Liver (tissue), 9 donors: ENCODE results near the gene USP15. TPM values are rescaled to one million over a fixed set of nuclear protein-coding genes. Genes with fewer than 3 reads are reported as not detected.

ENCODE experiments used
- DNase-seq: peaks from one replicate; pipeline ENCODE4 v3.0.0-alpha.2; 2017; ENCODE audit warnings: low spot score
- H3K27ac ChIP-seq, 2 donors: one replicate each; pipeline ENCODE4 v1.7.0; 2013; ENCODE audit warnings: inconsistent platforms in 2 of 2, low read length in 2 of 2, control low read depth in 1 of 2, low read depth in 1 of 2, mild to moderate bottlenecking in 1 of 2
- H3K27me3 ChIP-seq, 4 donors: one replicate each; pipeline versions ENCODE4 v1.6.1 to v1.7.0; 2013; ENCODE audit warnings: low read length in 3 of 4, inconsistent platforms in 1 of 4, mild to moderate bottlenecking in 1 of 4, moderate library complexity in 1 of 4; ENCODE audit not compliant: control insufficient read depth in 4 of 4, insufficient read depth in 4 of 4
- H3K36me3 ChIP-seq, 4 donors: one replicate each; pipeline versions ENCODE4 v1.6.1 to v1.7.0; 2013; ENCODE audit warnings: low read length in 3 of 4, mild to moderate bottlenecking in 3 of 4, low read depth in 1 of 4, moderate library complexity in 1 of 4; ENCODE audit not compliant: control insufficient read depth in 4 of 4, insufficient read depth in 3 of 4
- H3K4me1 ChIP-seq, 4 donors: one replicate each; pipeline versions ENCODE4 v1.6.1 to v1.7.0; 2013; ENCODE audit warnings: low read length in 3 of 4, mild to moderate bottlenecking in 3 of 4, moderate library complexity in 1 of 4; ENCODE audit not compliant: control insufficient read depth in 4 of 4, insufficient read depth in 4 of 4
- H3K4me3 ChIP-seq, 3 donors: one replicate each; pipeline versions ENCODE4 v1.6.1 to v1.7.0; 2013; ENCODE audit warnings: low read length in 3 of 3, control low read depth in 1 of 3, low read depth in 1 of 3, mild to moderate bottlenecking in 1 of 3
- H3K9ac ChIP-seq, 2 donors: one replicate each; pipeline ENCODE4 v1.7.0; 2013; ENCODE audit warnings: low read length in 2 of 2, mild to moderate bottlenecking in 2 of 2, moderate library complexity in 2 of 2, control low read depth in 1 of 2, low read depth in 1 of 2
- H3K9me3 ChIP-seq, 4 donors: one replicate each; pipeline versions ENCODE4 v1.6.1 to v1.7.0; 2013; ENCODE audit warnings: low read length in 3 of 4; ENCODE audit not compliant: control insufficient read depth in 4 of 4
- ATF3 ChIP-seq: IDR thresholded peaks from 2 replicates; pipeline ENCODE4 v1.6.1; 2016; ENCODE audit warnings: antibody characterized with exemption
- CTCF ChIP-seq: fragments of 150-350 bp; IDR thresholded peaks from 2 replicates; pipeline ENCODE4 v1.5.1; 2017; ENCODE audit warnings: improper control_type of control experiment, low read depth, low read length; ENCODE audit not compliant: missing input control
- EGR1 ChIP-seq, 2 donors: IDR thresholded peaks; 2 replicates each; pipeline ENCODE4 v1.6.1; 2016 to 2018; ENCODE audit warnings: antibody characterized with exemption in 2 of 2, low read depth in 2 of 2
- FOXA1 ChIP-seq: IDR thresholded peaks from 2 replicates; pipeline ENCODE4 v1.6.1; 2016; ENCODE audit warnings: antibody characterized with exemption
- FOXA2 ChIP-seq: IDR thresholded peaks from 2 replicates; pipeline ENCODE4 v1.6.1; 2016; ENCODE audit warnings: antibody characterized with exemption
- GABPA ChIP-seq, 2 donors: IDR thresholded peaks in 1 of 2; conservative IDR thresholded peaks in 1 of 2; 2 replicates each; pipeline ENCODE4 v1.6.1; 2016; ENCODE audit warnings: antibody characterized with exemption in 2 of 2, mild to moderate bottlenecking in 1 of 2, moderate library complexity in 1 of 2
- HNF4A ChIP-seq, 2 donors: conservative IDR thresholded peaks; 2 replicates each; pipeline ENCODE4 v1.6.1; 2016; ENCODE audit warnings: antibody characterized with exemption in 2 of 2, mild to moderate bottlenecking in 2 of 2
- HNF4G ChIP-seq: IDR thresholded peaks from 2 replicates; pipeline ENCODE4 v1.6.1; 2016; ENCODE audit warnings: antibody characterized with exemption
- JUND ChIP-seq, 2 donors: IDR thresholded peaks; 2 replicates each; pipeline ENCODE4 v1.6.1; 2016; ENCODE audit warnings: antibody characterized with exemption in 2 of 2
- MAX ChIP-seq: IDR thresholded peaks from 2 replicates; pipeline ENCODE4 v1.6.1; 2016; ENCODE audit warnings: antibody characterized with exemption
- NR2F2 ChIP-seq: IDR thresholded peaks from 2 replicates; pipeline ENCODE4 v1.6.1; 2016; ENCODE audit warnings: antibody characterized with exemption
- RAD21 ChIP-seq, 2 donors: IDR thresholded peaks; 2 replicates each; pipeline ENCODE4 v1.6.1; 2016; ENCODE audit warnings: antibody characterized with exemption in 2 of 2, mild to moderate bottlenecking in 2 of 2
- REST ChIP-seq: IDR thresholded peaks from 2 replicates; pipeline ENCODE4 v1.6.1; 2016; ENCODE audit warnings: antibody characterized with exemption, mild to moderate bottlenecking
- RXRA ChIP-seq, 2 donors: IDR thresholded peaks; 2 replicates each; pipeline ENCODE4 v1.6.1; 2017 to 2018; ENCODE audit warnings: antibody characterized with exemption in 2 of 2, mild to moderate bottlenecking in 1 of 2
- SP1 ChIP-seq: IDR thresholded peaks from 2 replicates; pipeline ENCODE4 v1.6.1; 2018; ENCODE audit warnings: antibody characterized with exemption, mild to moderate bottlenecking
- TAF1 ChIP-seq: conservative IDR thresholded peaks from 2 replicates; pipeline ENCODE4 v1.6.1; 2016; ENCODE audit warnings: antibody characterized with exemption, mild to moderate bottlenecking
- YY1 ChIP-seq: IDR thresholded peaks from 2 replicates; pipeline ENCODE4 v1.6.1; 2016; ENCODE audit warnings: antibody characterized with exemption, mild to moderate bottlenecking
- ZBTB33 ChIP-seq: IDR thresholded peaks from 2 replicates; pipeline ENCODE4 v1.6.1; 2016; ENCODE audit warnings: antibody characterized with exemption
- polyA plus RNA-seq, 2 donors: library from polyadenylated mRNA; stranded (reverse) in 1 of 2; unstranded in 1 of 2; fragments of 200-250 nt in 1 of 2; fragments of >200 nt in 1 of 2; fragmentation: Nextera tagmentation in 1 of 2; extraction: Ambion mirVana in 1 of 2; gene quantifications; one replicate each; pipeline versions ENCODE4 v1.2.1 to v1.2.3, GENCODE V29; 2013 to 2015
- total RNA-seq, 2 donors: library from RNA; depleted of rRNA; stranded (reverse); fragments of >200 nt; gene quantifications; one replicate each; pipeline ENCODE4 v1.2.3, GENCODE V29; 2014
- donor health status: healthy.
- donor health status: healthy.
- donor health status: healthy.
- donor health status: healthy.
- donor health status: healthy.

The USP15 gene
- total and polyA plus RNA-seq, 4 donors: 16.6 to 188 (median 56.5) TPM

GRCh38 chr12:62297321-62297720 lies 37.1 kb downstream of the USP15 start:
- TF ChIP-seq MAX (no peak), CTCF (no peak), REST (no peak), YY1 (no peak), SP1 (no peak), EGR1 (IDR thresholded peaks at IDR 0.05; ENCODE audit: low read depth in 2 of 2) (no peak), ATF3 (no peak), ZBTB33 (no peak), JUND (IDR thresholded peaks at IDR 0.05) (no peak), NR2F2 (no peak), FOXA1 (no peak), HNF4G (no peak), GABPA (IDR thresholded peaks at IDR 0.05 in 1 of 2, conservative IDR thresholded peaks at IDR 0.05 in 1 of 2) (no peak), FOXA2 (no peak), TAF1 (no peak), RXRA (IDR thresholded peaks at IDR 0.05) (no peak), RAD21 (IDR thresholded peaks at IDR 0.05) (no peak), HNF4A (conservative IDR thresholded peaks at IDR 0.05) (no peak)
- peaks cover 0 to 1% (median under 1%) of the 10 kb centered on the region in 4 donors for H3K4me1 ChIP-seq
- H3K36me3 ChIP-seq: peaks cover 5 to 17% (median 15%) of the 10 kb centered on the region in 4 donors
- H3K4me3 ChIP-seq: no peak overlapping the region
- H3K27me3 ChIP-seq: no peaks in the 10 kb centered on the region
- H3K27ac ChIP-seq: no peak overlapping the region
- DNase-seq: no peak
- H3K9ac ChIP-seq: no peak overlapping the region
- H3K9me3 ChIP-seq: no peaks in the 10 kb centered on the region
